HG03066 (cell line): ENCODE data around the gene KISS1.

Experiments used
- ATAC-seq: cut with Tn5 transposase; IDR thresholded peaks from one replicate; pipeline ENCODE4 v1.9.1; 2021; ENCODE audit warnings: low read depth; ENCODE audit not compliant: unreplicated experiment

The KISS1 gene

GRCh38 chr1:204194080-204194479, 2.2 kb downstream of the KISS1 start:
- ATAC-seq = no peak

- ATAC-seq = no peak
Measured at GRCh38 chr1:204192589-204193352, 3.5 kb downstream of the KISS1 start.

- ATAC-seq = no peak
Measured at GRCh38 chr1:204192046-204192445, 4.2 kb downstream of the KISS1 start.

GRCh38 chr1:204191456-204191855, 4.8 kb downstream of the KISS1 start:
- ATAC-seq = no peak

GRCh38 chr1:204190212-204191211, 5.8 kb downstream of the KISS1 start:
- no peak for ATAC-seq

GRCh38 chr1:204188959-204189639, 7.2 kb downstream of the KISS1 start:
- no peak for ATAC-seq

- no peak for ATAC-seq
Measured at GRCh38 chr1:204186597-204186996, 9.7 kb downstream of the KISS1 start.

GRCh38 chr1:204181116-204181515, 15.2 kb downstream of the KISS1 start:
- ATAC-seq = no peak

- no peak for ATAC-seq
Measured at GRCh38 chr1:204180133-204180532, 16.2 kb downstream of the KISS1 start.

- ATAC-seq = no peak
Measured at GRCh38 chr1:204178487-204179281, 17.6 kb downstream of the KISS1 start.

- ATAC-seq = no peak
Measured at GRCh38 chr1:204177133-204177532, 19.2 kb downstream of the KISS1 start.

- no peak for ATAC-seq
Measured at GRCh38 chr1:204176049-204176448, 20.2 kb downstream of the KISS1 start.

GRCh38 chr1:204174958-204175357, 21.3 kb downstream of the KISS1 start:
- no peak for ATAC-seq

- no peak for ATAC-seq
Measured at GRCh38 chr1:204172404-204173029, 23.8 kb downstream of the KISS1 start.

- no peak for ATAC-seq
Measured at GRCh38 chr1:204171751-204172178, 24.5 kb downstream of the KISS1 start.

GRCh38 chr1:204170494-204171155, 25.7 kb downstream of the KISS1 start:
- ATAC-seq = no peak

- no peak for ATAC-seq
Measured at GRCh38 chr1:204169858-204170257, 26.4 kb downstream of the KISS1 start.

GRCh38 chr1:204167730-204168129, 28.6 kb downstream of the KISS1 start:
- no peak for ATAC-seq

GRCh38 chr1:204166219-204166618, 30.1 kb downstream of the KISS1 start, which contains the start of gene REN:
Gene REN, minus strand, starts transcription at chr1:204166337. Its CDS starts 44 bp downstream, at chr1:204166293.
- ATAC-seq = no peak
